Activated T-helper 1 cell treated with anti-CD3 and anti-CD28 coated beads, Interleukin-12 subunit alpha, Interleukin-12 subunit beta, Interleukin-2, Interleukin-4 antibody, amounts not matched to agents 30 ng/mL and 10 ng/mL and 1 ng/mL, durations not matched to agents 14 hours and 24 hours and 36 hours (primary cell): ENCODE data around the gene AKT3. TPM values are rescaled to one million over a fixed set of nuclear protein-coding genes. Genes with fewer than 3 reads are reported as not detected.

Source experiments
- DNase-seq: peaks from one replicate; pipeline ENCODE4 v3.0.0; 2021; ENCODE audit warnings: low spot score
- H3K27ac Mint-ChIP-seq: one replicate; pipeline ENCODE4 v1.8.0; 2021; ENCODE audit warnings: mild to moderate bottlenecking, mixed read lengths
- H3K27me3 Mint-ChIP-seq: one replicate; pipeline ENCODE4 v1.8.0; 2022; ENCODE audit warnings: mild to moderate bottlenecking, moderate library complexity, mixed read lengths; ENCODE audit not compliant: insufficient read depth
- H3K36me3 Mint-ChIP-seq: one replicate; pipeline ENCODE4 v1.8.0; 2021; ENCODE audit warnings: low read depth, mixed read lengths
- H3K4me1 Mint-ChIP-seq: one replicate; pipeline ENCODE4 v1.8.0; 2021; ENCODE audit warnings: low read depth, mixed read lengths
- H3K4me3 Mint-ChIP-seq: one replicate; pipeline ENCODE4 v1.8.0; 2021; ENCODE audit warnings: mild to moderate bottlenecking, moderate library complexity, mixed read lengths
- H3K9me3 Mint-ChIP-seq: one replicate; pipeline ENCODE4 v1.8.0; 2021; ENCODE audit warnings: mixed read lengths
- intact Hi-C: fragments of 100-400 bp; cut with micrococcal nuclease; formaldehyde crosslinking; loops from one replicate; pipeline ENCODE4 v1.15.1; 2024
- total RNA-seq: library from RNA; stranded (reverse); gene quantifications from 2 replicates; pipeline ENCODE4 v1.2.3, GENCODE V29; 2022

AKT3 gene
- total RNA-seq, 1 donor from 2014 or later: 40.1 TPM

DNA sequence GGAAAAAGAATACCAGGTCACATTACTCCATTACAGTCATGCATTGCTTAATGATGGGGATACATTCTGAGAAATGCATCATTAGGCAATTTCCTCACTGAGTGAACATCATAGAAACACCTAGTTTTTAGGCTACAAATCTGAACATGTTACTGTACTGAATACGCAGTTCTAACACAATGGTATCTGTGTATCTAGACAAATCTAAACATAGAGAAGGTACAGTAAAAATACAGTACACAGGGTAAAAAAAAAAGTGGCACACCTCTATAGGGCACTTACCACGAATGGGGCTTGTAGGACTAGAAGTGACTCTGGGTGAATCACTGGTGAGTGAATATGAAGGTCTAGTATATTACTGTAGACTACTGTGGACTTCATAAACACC lies 115.7 kb downstream of the AKT3 start:
- H3K27me3 Mint-ChIP-seq: no peaks in the 10 kb centered on the region
- intact Hi-C loops: no loop called here
- H3K4me3 Mint-ChIP-seq: no peak overlapping the region
- no peak overlapping the region for H3K27ac Mint-ChIP-seq
- peaks cover 6% of the 10 kb centered on the region for H3K4me1 Mint-ChIP-seq
- DNase-seq: no peak
- no peaks in the 10 kb centered on the region for H3K9me3 Mint-ChIP-seq
- H3K36me3 Mint-ChIP-seq: no peaks in the 10 kb centered on the region

- Mint-ChIP-seq H3K9me3 (no peaks in the 10 kb centered on the region), H3K27ac (no peak overlapping the region), H3K4me1 (peaks cover 11% of the 10 kb centered on the region), H3K27me3 (no peaks in the 10 kb centered on the region), H3K4me3 (no peak overlapping the region), H3K36me3 (peaks cover under 1% of the 10 kb centered on the region)
- no peak for DNase-seq
- intact Hi-C loops: no loop called here
Observed at GRCh38 chr1:243733670-243734307, 116.3 kb downstream of the AKT3 start.

GRCh38 chr1:243732637-243733036 lies 117.4 kb downstream of the AKT3 start:
- intact Hi-C loops: no loop called here
- DNase-seq: no peak
- H3K9me3 Mint-ChIP-seq: no peaks in the 10 kb centered on the region
- no peak overlapping the region for H3K4me3 Mint-ChIP-seq
- peaks cover 3% of the 10 kb centered on the region for H3K36me3 Mint-ChIP-seq
- no peak overlapping the region for H3K27ac Mint-ChIP-seq
- H3K27me3 Mint-ChIP-seq: no peaks in the 10 kb centered on the region
- H3K4me1 Mint-ChIP-seq: peaks cover 14% of the 10 kb centered on the region

DNA sequence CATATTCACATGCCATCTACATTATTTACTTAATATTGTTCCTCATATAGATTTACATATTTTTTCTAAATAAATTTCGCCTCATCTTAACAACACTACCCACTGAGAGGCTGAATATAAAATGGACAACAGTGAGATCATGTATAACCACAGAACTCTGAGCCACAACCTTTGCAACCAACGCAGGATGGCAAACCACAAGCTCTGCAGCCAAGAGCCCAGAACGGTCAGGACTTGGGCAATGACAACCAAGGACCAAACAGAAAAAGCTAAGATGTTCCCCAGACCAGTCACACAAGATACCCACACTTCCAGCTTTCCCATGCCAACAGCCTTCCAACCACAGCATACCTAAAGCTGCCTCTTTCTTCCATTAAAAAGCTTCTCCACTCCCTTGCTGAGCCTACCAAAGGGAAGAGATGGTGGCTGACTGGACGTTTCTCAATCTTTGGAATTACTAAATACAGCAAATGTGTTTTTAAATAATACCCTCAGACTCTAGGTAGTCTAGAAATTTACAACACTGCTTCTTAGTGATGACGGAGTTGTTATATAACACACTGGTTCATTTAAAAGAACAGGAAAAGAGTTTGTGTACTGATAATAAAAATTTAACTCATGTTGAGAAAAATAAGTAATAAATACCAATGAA lies 117.9 kb downstream of the AKT3 start:
- H3K36me3 Mint-ChIP-seq: peaks cover 3% of the 10 kb centered on the region
- H3K4me3 Mint-ChIP-seq: no peak overlapping the region
- intact Hi-C loops: no loop called here
- H3K4me1 Mint-ChIP-seq: peaks cover 14% of the 10 kb centered on the region
- H3K27ac Mint-ChIP-seq: no peak overlapping the region
- H3K27me3 Mint-ChIP-seq: no peaks in the 10 kb centered on the region
- DNase-seq: no peak
- no peaks in the 10 kb centered on the region for H3K9me3 Mint-ChIP-seq

DNA sequence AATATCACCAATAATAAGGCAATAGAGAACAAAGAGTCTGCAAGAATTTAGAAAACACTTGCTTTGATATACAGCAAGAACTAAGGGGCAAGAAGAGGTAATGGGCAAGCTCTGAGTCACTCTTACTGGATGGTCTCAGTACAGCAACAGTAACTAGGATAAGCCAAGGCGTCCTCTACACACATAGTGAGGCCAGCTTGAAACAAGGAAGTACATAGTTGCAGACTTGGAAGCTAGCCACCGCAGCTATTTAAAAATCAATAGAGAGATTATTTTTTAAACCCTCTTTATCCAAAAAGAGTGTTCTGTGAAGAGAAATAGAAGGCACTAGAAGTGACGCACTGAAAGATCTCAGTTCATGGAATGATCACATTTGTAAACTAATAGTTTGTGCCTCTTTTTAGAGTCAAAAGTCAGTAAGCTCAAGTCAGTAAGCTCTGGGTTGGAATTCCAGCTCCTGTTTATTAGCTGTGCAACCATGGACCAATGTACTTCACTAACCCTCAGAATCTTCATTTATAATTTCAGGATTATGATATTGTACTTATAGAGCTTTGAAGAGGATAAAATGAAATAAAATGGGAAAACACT lies 118.6 kb downstream of the AKT3 start:
- H3K4me1 Mint-ChIP-seq: peaks cover 9% of the 10 kb centered on the region
- no peaks in the 10 kb centered on the region for H3K27me3 Mint-ChIP-seq
- H3K36me3 Mint-ChIP-seq: peaks cover 3% of the 10 kb centered on the region
- no peak overlapping the region for H3K4me3 Mint-ChIP-seq
- no peak for DNase-seq
- H3K27ac Mint-ChIP-seq: no peak overlapping the region
- no peaks in the 10 kb centered on the region for H3K9me3 Mint-ChIP-seq
- intact Hi-C loops: no loop called here

DNA sequence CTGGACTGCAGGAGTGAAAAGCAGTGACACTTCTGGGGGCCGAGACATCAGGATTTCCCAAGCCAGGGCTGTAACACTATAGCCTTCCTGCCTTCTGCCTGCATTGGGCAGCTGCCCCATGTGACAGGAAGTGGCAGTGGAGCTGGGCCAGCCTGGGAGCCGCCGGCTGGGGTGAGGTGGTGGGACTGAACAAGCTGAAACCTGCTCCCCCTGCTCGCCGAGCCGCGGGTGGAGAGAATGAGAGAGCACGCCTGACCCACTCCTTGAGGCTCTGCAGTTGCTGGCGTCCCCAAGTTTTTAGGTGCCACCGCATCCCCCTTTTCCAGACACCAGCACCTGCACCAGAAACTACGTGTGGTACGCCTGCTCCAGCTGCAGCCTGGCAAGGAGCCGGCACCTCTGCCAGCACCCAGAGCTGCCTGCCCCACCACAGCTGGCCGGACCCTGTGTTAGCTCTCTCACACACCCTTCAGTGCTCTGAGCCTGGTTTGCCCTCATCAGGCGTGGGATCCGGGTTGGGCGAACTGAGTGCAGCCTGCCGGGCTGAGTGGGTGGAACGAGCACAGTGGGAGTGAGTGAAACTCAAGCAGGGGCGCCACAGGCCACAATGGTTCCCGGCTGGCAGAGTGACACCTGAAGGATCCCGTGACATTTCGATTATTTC lies 119.4 kb downstream of the AKT3 start:
- no peaks in the 10 kb centered on the region for H3K27me3 Mint-ChIP-seq
- H3K27ac Mint-ChIP-seq: no peak overlapping the region
- H3K36me3 Mint-ChIP-seq: peaks cover 3% of the 10 kb centered on the region
- DNase-seq: no peak
- H3K4me1 Mint-ChIP-seq: peaks cover 9% of the 10 kb centered on the region
- no peaks in the 10 kb centered on the region for H3K9me3 Mint-ChIP-seq
- intact Hi-C loops: no loop called here
- H3K4me3 Mint-ChIP-seq: no peak overlapping the region

GRCh38 chr1:243729956-243730355 lies 120.1 kb downstream of the AKT3 start:
- Mint-ChIP-seq H3K9me3 (no peaks in the 10 kb centered on the region), H3K4me1 (peaks cover 9% of the 10 kb centered on the region), H3K4me3 (no peak overlapping the region), H3K27ac (no peak overlapping the region), H3K27me3 (no peaks in the 10 kb centered on the region), H3K36me3 (peaks cover 3% of the 10 kb centered on the region)
- intact Hi-C loops: no loop called here
- no peak for DNase-seq

- Mint-ChIP-seq H3K9me3 (no peaks in the 10 kb centered on the region), H3K36me3 (peaks cover 3% of the 10 kb centered on the region), H3K4me3 (no peak overlapping the region), H3K27me3 (no peaks in the 10 kb centered on the region), H3K4me1 (peaks cover 14% of the 10 kb centered on the region), H3K27ac (no peak overlapping the region)
- intact Hi-C loops: no loop called here
- DNase-seq: no peak
Observed at GRCh38 chr1:243727503-243728203, 122.4 kb downstream of the AKT3 start.

- no peak overlapping the region for H3K27ac Mint-ChIP-seq
- no peaks in the 10 kb centered on the region for H3K27me3 Mint-ChIP-seq
- peaks cover 3% of the 10 kb centered on the region for H3K36me3 Mint-ChIP-seq
Observed at GRCh38 chr1:243726806-243727502, 123.1 kb downstream of the AKT3 start.

GRCh38 chr1:243725846-243726245 lies 124.2 kb downstream of the AKT3 start:
- no peak overlapping the region for H3K27ac Mint-ChIP-seq
- intact Hi-C loops: no loop called here
- peaks cover 3% of the 10 kb centered on the region for H3K36me3 Mint-ChIP-seq
- peaks cover 14% of the 10 kb centered on the region for H3K4me1 Mint-ChIP-seq
- no peak for DNase-seq
- no peaks in the 10 kb centered on the region for H3K9me3 Mint-ChIP-seq
- H3K4me3 Mint-ChIP-seq: no peak overlapping the region
- H3K27me3 Mint-ChIP-seq: no peaks in the 10 kb centered on the region

More at GRCh38 chr1:243726806-243727502, 123.1 kb downstream of the AKT3 start:
- no peak for DNase-seq
- intact Hi-C loops: no loop called here
- Mint-ChIP-seq H3K4me3 (no peak overlapping the region), H3K4me1 (peaks cover 14% of the 10 kb centered on the region), H3K9me3 (no peaks in the 10 kb centered on the region)

GRCh38 chr1:243725075-243725474 lies 125.0 kb downstream of the AKT3 start:
- H3K4me3 Mint-ChIP-seq: no peak overlapping the region
- H3K4me1 Mint-ChIP-seq: peaks cover 14% of the 10 kb centered on the region
- H3K9me3 Mint-ChIP-seq: no peaks in the 10 kb centered on the region
- no peak for DNase-seq
- intact Hi-C loops: no loop called here
- no peak overlapping the region for H3K27ac Mint-ChIP-seq
- H3K27me3 Mint-ChIP-seq: no peaks in the 10 kb centered on the region
- H3K36me3 Mint-ChIP-seq: peaks cover 3% of the 10 kb centered on the region

GRCh38 chr1:243723458-243724043 lies 126.5 kb downstream of the AKT3 start:
- Mint-ChIP-seq H3K36me3 (no peaks in the 10 kb centered on the region), H3K27me3 (no peaks in the 10 kb centered on the region), H3K4me1 (peaks cover 6% of the 10 kb centered on the region), H3K9me3 (no peaks in the 10 kb centered on the region), H3K27ac (no peak overlapping the region), H3K4me3 (no peak overlapping the region)
- DNase-seq: no peak
- intact Hi-C loops: no loop called here
